HEK293 (cell line): ENCODE results near the gene CINP.

ENCODE experiments used
- CTCF ChIA-PET: fragments of 350-600 bp; formaldehyde crosslinking; extraction: SDS; loops from one replicate; lab custom pipeline; 2021; ENCODE audit warnings: antibody characterized with exemption; lab: Yijun Ruan, JAX
- POLR2A ChIA-PET: fragments of 300-600 bp; formaldehyde crosslinking; extraction: SDS; loops from one replicate; lab custom pipeline; 2020; ENCODE audit warnings: antibody characterized with exemption, inconsistent platforms; lab: Yijun Ruan, JAX
- H3K27ac ChIP-seq: fragments of 200-500 bp; sonication (Bioruptor generic); 2 replicates; pipeline ENCODE4 v1.5.1; 2014; ENCODE audit warnings: low read depth, low read length, control low read depth, inconsistent platforms; ENCODE audit errors: extremely low read depth
- H3K36me3 ChIP-seq, 2 experiments: fragments of 200-500 bp in 1 of 2; sonication (Bioruptor generic) in 1 of 2; 1 replicate in 1 of 2; 2 replicates in 1 of 2; pipeline ENCODE4 v1.5.1; 2014 to 2017; ENCODE audit warnings: inconsistent platforms in 2 of 2, low read length in 2 of 2; ENCODE audit not compliant: control insufficient read depth in 2 of 2, insufficient read depth in 1 of 2
- H3K4me1 ChIP-seq: fragments of 200-500 bp; sonication (Bioruptor generic); 2 replicates; pipeline ENCODE4 v1.5.1; 2014; ENCODE audit warnings: mild to moderate bottlenecking, low read length, inconsistent platforms; ENCODE audit not compliant: control insufficient read depth, insufficient read depth
- H3K4me3 ChIP-seq: 2 replicates; pipeline ENCODE4 v1.5.1; 2011; ENCODE audit warnings: low read depth, mild to moderate bottlenecking, control low read depth, low read length, moderate library complexity
- H3K9me3 ChIP-seq: fragments of 200-500 bp; sonication (Bioruptor generic); 2 replicates; pipeline ENCODE4 v1.5.1; 2014; ENCODE audit warnings: low read depth, low read length, inconsistent platforms; ENCODE audit not compliant: control insufficient read depth, insufficient read depth
- CTCF ChIP-seq: fragments of 450-650 bp; formaldehyde crosslinking; IDR thresholded peaks from 2 replicates; pipeline ENCODE4 v1.5.1; 2016; ENCODE audit warnings: missing biosample characterization, missing genetic modification characterization
- GLIS1 ChIP-seq: fragments of 450-650 bp; formaldehyde crosslinking; IDR thresholded peaks from 2 replicates; pipeline ENCODE4 v1.5.1; 2016; ENCODE audit warnings: missing biosample characterization, missing genetic modification characterization
- GLIS2 ChIP-seq: fragments of 450-650 bp; formaldehyde crosslinking; IDR thresholded peaks from 2 replicates; pipeline ENCODE4 v1.5.1; 2016; ENCODE audit warnings: missing biosample characterization, missing genetic modification characterization
- PATZ1 ChIP-seq: fragments of 450-650 bp; formaldehyde crosslinking; IDR thresholded peaks from 2 replicates; pipeline ENCODE4 v1.5.1; 2016; ENCODE audit warnings: missing biosample characterization, missing genetic modification characterization
- REPIN1 ChIP-seq: fragments of 450-650 bp; formaldehyde crosslinking; IDR thresholded peaks from 2 replicates; pipeline ENCODE4 v1.5.1; 2017; ENCODE audit warnings: missing biosample characterization, missing genetic modification characterization, low read depth
- SCRT2 ChIP-seq: fragments of 450-650 bp; formaldehyde crosslinking; IDR thresholded peaks from 2 replicates; pipeline ENCODE4 v1.5.1; 2016; ENCODE audit warnings: missing biosample characterization, missing genetic modification characterization
- TSHZ1 ChIP-seq: fragments of 450-650 bp; formaldehyde crosslinking; IDR thresholded peaks from 2 replicates; pipeline ENCODE4 v1.5.1; 2016; ENCODE audit warnings: missing biosample characterization, missing genetic modification characterization, borderline replicate concordance
- ZBTB11 ChIP-seq: fragments of 450-650 bp; formaldehyde crosslinking; conservative IDR thresholded peaks from 2 replicates; pipeline ENCODE4 v1.5.1; 2016; ENCODE audit warnings: low read depth, missing biosample characterization, missing genetic modification characterization
- ZBTB17 ChIP-seq: fragments of 450-650 bp; formaldehyde crosslinking; IDR thresholded peaks from 2 replicates; pipeline ENCODE4 v1.5.1; 2016; ENCODE audit warnings: missing biosample characterization, missing genetic modification characterization
- ZBTB20 ChIP-seq: fragments of 450-650 bp; formaldehyde crosslinking; IDR thresholded peaks from 2 replicates; pipeline ENCODE4 v1.5.1; 2016; ENCODE audit warnings: missing biosample characterization, missing genetic modification characterization
- ZBTB26 ChIP-seq: fragments of 450-650 bp; formaldehyde crosslinking; optimal IDR thresholded peaks from 2 replicates; pipeline ENCODE3; 2016; ENCODE audit warnings: missing biosample characterization, mild to moderate bottlenecking, missing genetic modification characterization
- ZBTB48 ChIP-seq: fragments of 450-650 bp; formaldehyde crosslinking; IDR thresholded peaks from 2 replicates; pipeline ENCODE4 v1.5.1; 2016; ENCODE audit warnings: missing biosample characterization, missing genetic modification characterization
- ZBTB8A ChIP-seq: fragments of 450-650 bp; formaldehyde crosslinking; IDR thresholded peaks from 2 replicates; pipeline ENCODE4 v1.5.1; 2016; ENCODE audit warnings: missing biosample characterization, missing genetic modification characterization
- ZIC2 ChIP-seq: fragments of 450-650 bp; formaldehyde crosslinking; IDR thresholded peaks from 2 replicates; pipeline ENCODE4 v1.5.1; 2016; ENCODE audit warnings: missing biosample characterization, missing genetic modification characterization
- ZNF132 ChIP-seq: fragments of 450-650 bp; formaldehyde crosslinking; IDR thresholded peaks from 2 replicates; pipeline ENCODE4 v1.5.1; 2017; ENCODE audit warnings: missing biosample characterization, missing genetic modification characterization, borderline replicate concordance
- ZNF174 ChIP-seq: fragments of 450-650 bp; formaldehyde crosslinking; IDR thresholded peaks from 2 replicates; pipeline ENCODE4 v1.5.0; 2017; ENCODE audit warnings: missing biosample characterization, mild to moderate bottlenecking, missing genetic modification characterization
- ZNF324 ChIP-seq: fragments of 450-650 bp; formaldehyde crosslinking; IDR thresholded peaks from 2 replicates; pipeline ENCODE4 v1.5.1; 2016; ENCODE audit warnings: missing biosample characterization, missing genetic modification characterization
- ZNF335 ChIP-seq: fragments of 450-650 bp; formaldehyde crosslinking; conservative IDR thresholded peaks from 2 replicates; pipeline ENCODE4 v1.5.1; 2016; ENCODE audit warnings: missing biosample characterization, missing genetic modification characterization
- ZNF585B ChIP-seq: fragments of 450-650 bp; formaldehyde crosslinking; IDR thresholded peaks from 2 replicates; pipeline ENCODE4 v1.5.1; 2016; ENCODE audit warnings: missing biosample characterization, missing genetic modification characterization
- ZNF654 ChIP-seq: fragments of 450-650 bp; formaldehyde crosslinking; IDR thresholded peaks from 2 replicates; pipeline ENCODE4 v1.5.1; 2016; ENCODE audit warnings: low read depth, missing biosample characterization, missing genetic modification characterization
- ZNF677 ChIP-seq: fragments of 450-650 bp; IDR thresholded peaks from 2 replicates; pipeline ENCODE4 v1.5.0; 2018; ENCODE audit warnings: missing biosample characterization, mild to moderate bottlenecking, missing genetic modification characterization, moderate library complexity
- ZNF76 ChIP-seq: fragments of 450-650 bp; formaldehyde crosslinking; IDR thresholded peaks from 2 replicates; pipeline ENCODE4; 2016; ENCODE audit warnings: low read depth, missing biosample characterization, missing genetic modification characterization, borderline replicate concordance

Gene CINP

GRCh38 chr14:102320033-102320660 is 42.5 kb downstream of the CINP start:
- Histone ChIP-seq H3K27ac (peak overlapping the region; percentile 87), H3K9me3 (no peaks in the 10 kb centered on the region), H3K4me3 (peak overlapping the region; percentile 84), H3K36me3 (peaks cover 0 to 16% of the 10 kb centered on the region in 2 experiments; a peak in 2 of 3 replicates), H3K4me1 (peaks cover 11% of the 10 kb centered on the region)
- CTCF ChIA-PET = interaction anchor here (0.6 to 1.6 kb wide), 3 partner anchors 9 to 203 kb away, joined by 3 to 4 read pairs (median 3); no protein-coding TSS in a partner anchor
- peak; percentile 83 for TF ChIP-seq SCRT2 (tag by site-specific recombination)
- TF ChIP-seq GLIS2 (tag by site-specific recombination) = peak; percentile 77
- peak; percentile 53 for TF ChIP-seq PATZ1
- TF ChIP-seq ZBTB20 (tag by site-specific recombination) = peak; percentile 17; the same call in 1 of the 2 replicates
- no peak for TF ChIP-seq ZNF324
- TF ChIP-seq ZBTB26 (tag by site-specific recombination) = peak; percentile 16
- TF ChIP-seq GLIS1 (tag by site-specific recombination) = peak; percentile 89
- TF ChIP-seq ZIC2 (tag by site-specific recombination) = peak; percentile 93
- no peak for TF ChIP-seq REPIN1 (tag by site-specific recombination)
- TF ChIP-seq ZNF335 (tag by site-specific recombination) = peak; percentile 43
- TF ChIP-seq ZBTB48 = peak; percentile 81
- no peak for TF ChIP-seq ZNF585B (tag by site-specific recombination)
- TF ChIP-seq ZNF174 = no peak
- TF ChIP-seq CTCF (tag by site-specific recombination) = no peak
- TF ChIP-seq ZBTB11 = no peak
- peak; percentile 55; the same call in 1 of the 2 replicates for TF ChIP-seq ZNF76 (tag by site-specific recombination)
- peak; percentile 73 for TF ChIP-seq ZBTB8A
- peak; percentile 62 for TF ChIP-seq ZBTB17
- no peak for TF ChIP-seq TSHZ1 (tag by site-specific recombination)
- TF ChIP-seq ZNF677 (tag by site-specific recombination) = no peak
- TF ChIP-seq ZNF132 (tag by site-specific recombination) = no peak
- TF ChIP-seq ZNF654 (tag by site-specific recombination) = no peak
- POLR2A ChIA-PET = interaction anchor here (1.4 kb wide), 1 partner anchor 43 kb away, joined by 5 read pairs; the partner anchor contains the start of genes CINP and TECPR2
